Gastrocnemius medialis (tissue), 4 donors: ENCODE data around the gene PIN4. TPM values are rescaled to one million over a fixed set of nuclear protein-coding genes. Genes with fewer than 3 reads are reported as not detected.
A peak's percentile ranks its signal among the peaks of the same experiment; 100 is the strongest.

ENCODE experiments used
- ATAC-seq, 2 donors: fragments of 150-250 bp; one replicate each; pipeline ENCODE4 v1.9.1; 2016
- DNase-seq, 2 donors: peaks; one replicate each; pipeline ENCODE4 v3.0.0-alpha.2; 2019
- H3K27ac ChIP-seq, 4 donors: fragments of 200-600 bp; sonication (generic); 1 replicate in 1 of 4; 2 replicates in 3 of 4; pipeline ENCODE4 v1.5.1; 2016 to 2018; ENCODE audit warnings: mild to moderate bottlenecking in 2 of 4, moderate library complexity in 1 of 4
- H3K27me3 ChIP-seq, 3 donors: fragments of 200-600 bp; sonication (generic) in 2 of 3; 1 replicate in 1 of 3; 2 replicates in 2 of 3; pipeline versions ENCODE4 v1.5.1 to v1.6.0; 2016 to 2019; ENCODE audit warnings: mild to moderate bottlenecking in 1 of 3, moderate library complexity in 1 of 3
- H3K36me3 ChIP-seq, 2 donors: fragments of 200-600 bp; sonication (generic) in 1 of 2; one replicate each; pipeline ENCODE4 v1.5.1; 2017 to 2018
- H3K4me1 ChIP-seq, 2 donors: fragments of 200-600 bp; sonication (generic) in 1 of 2; one replicate each; pipeline ENCODE4 v1.5.1; 2016 to 2017; ENCODE audit warnings: mild to moderate bottlenecking in 2 of 2
- H3K4me3 ChIP-seq, 4 donors: fragments of 200-600 bp; sonication (generic) in 3 of 4; 1 replicate in 1 of 4; 2 replicates in 3 of 4; pipeline ENCODE4 v1.5.1; 2016 to 2019; ENCODE audit warnings: mild to moderate bottlenecking in 2 of 4
- H3K9me3 ChIP-seq, 3 donors: fragments of 200-600 bp; sonication (generic) in 2 of 3; 1 replicate in 1 of 3; 2 replicates in 2 of 3; pipeline ENCODE4 v1.5.1; 2016 to 2019
- POLR2A ChIP-seq, 2 donors: fragments of 450-650 bp; IDR thresholded peaks; one replicate each; pipeline ENCODE4 v1.6.1; 2017; ENCODE audit warnings: antibody characterized with exemption in 2 of 2, mild to moderate bottlenecking in 2 of 2, moderate library complexity in 2 of 2
- in situ Hi-C, 4 donors: fragments of 200-750 bp; cut with MboI; loops; one replicate each; pipeline versions ENCODE4 v1.15.0 to v1.8.0; 2017; ENCODE audit warnings: low sequenced_read_pairs in 4 of 4
- intact Hi-C: fragments of 100-400 bp; cut with DNase I; formaldehyde crosslinking; loops from one replicate; pipeline ENCODE4 v1.15.1; 2023; ENCODE audit warnings: low total_unique reads
- total RNA-seq, 4 donors: library from RNA; depleted of rRNA; stranded (reverse); fragments of >200 nt; gene quantifications; one replicate each; pipeline versions ENCODE4 v1.1.0 to v1.2.3, GENCODE V29; 2016
- TF ChIP-seq, protein P1 (sequence below), 5 experiments: fragments of 450-650 bp in 3 of 5; fragments of 200-600 bp in 2 of 5; sonication (generic) in 2 of 5; IDR thresholded peaks in 4 of 5; conservative IDR thresholded peaks in 1 of 5; 1 replicate in 4 of 5; 2 replicates in 1 of 5; pipeline ENCODE4 v1.5.1; 2016 to 2019; ENCODE audit warnings: antibody characterized with exemption in 5 of 5, mild to moderate bottlenecking in 3 of 5, moderate library complexity in 3 of 5

Gene PIN4
- total RNA-seq, 4 donors from 2014 or later: 4.7 to 11.2 (median 8.5) TPM

DNA sequence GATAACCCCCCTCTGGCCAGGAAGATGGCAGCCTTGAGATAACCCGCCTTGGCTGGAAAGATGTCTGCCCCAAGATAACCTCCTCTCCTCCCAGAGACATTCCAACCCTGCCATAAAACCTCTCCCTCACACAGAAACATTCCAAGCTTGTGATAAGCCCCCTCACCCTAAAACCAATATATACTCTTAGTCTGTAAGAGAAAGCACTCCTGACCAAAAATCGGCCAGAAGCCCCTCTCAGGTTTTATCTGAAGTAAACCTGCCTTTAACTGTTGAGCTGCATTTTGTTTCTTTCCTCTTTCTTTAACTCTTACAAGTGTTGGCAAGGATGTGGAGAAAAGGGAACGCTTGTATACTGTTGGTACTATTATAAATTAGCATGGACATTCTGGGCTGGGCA lies 48.7 kb downstream of the PIN4 start:
- no peaks in the 10 kb centered on the region for H3K36me3 ChIP-seq
- DNase-seq (no peak), ATAC-seq (no peak)
- peaks cover 0 to 7% (median 3%) of the 10 kb centered on the region in 3 donors for H3K27me3 ChIP-seq
- TF ChIP-seq, protein P1, sequence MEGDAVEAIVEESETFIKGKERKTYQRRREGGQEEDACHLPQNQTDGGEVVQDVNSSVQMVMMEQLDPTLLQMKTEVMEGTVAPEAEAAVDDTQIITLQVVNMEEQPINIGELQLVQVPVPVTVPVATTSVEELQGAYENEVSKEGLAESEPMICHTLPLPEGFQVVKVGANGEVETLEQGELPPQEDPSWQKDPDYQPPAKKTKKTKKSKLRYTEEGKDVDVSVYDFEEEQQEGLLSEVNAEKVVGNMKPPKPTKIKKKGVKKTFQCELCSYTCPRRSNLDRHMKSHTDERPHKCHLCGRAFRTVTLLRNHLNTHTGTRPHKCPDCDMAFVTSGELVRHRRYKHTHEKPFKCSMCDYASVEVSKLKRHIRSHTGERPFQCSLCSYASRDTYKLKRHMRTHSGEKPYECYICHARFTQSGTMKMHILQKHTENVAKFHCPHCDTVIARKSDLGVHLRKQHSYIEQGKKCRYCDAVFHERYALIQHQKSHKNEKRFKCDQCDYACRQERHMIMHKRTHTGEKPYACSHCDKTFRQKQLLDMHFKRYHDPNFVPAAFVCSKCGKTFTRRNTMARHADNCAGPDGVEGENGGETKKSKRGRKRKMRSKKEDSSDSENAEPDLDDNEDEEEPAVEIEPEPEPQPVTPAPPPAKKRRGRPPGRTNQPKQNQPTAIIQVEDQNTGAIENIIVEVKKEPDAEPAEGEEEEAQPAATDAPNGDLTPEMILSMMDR (IDR thresholded peaks at IDR 0.05 in 4 of 5, conservative IDR thresholded peaks at IDR 0.05 in 1 of 5): no peak
- TF ChIP-seq POLR2A (IDR thresholded peaks at IDR 0.05): no peak
- no peaks in the 10 kb centered on the region for H3K4me1 ChIP-seq
- in situ Hi-C loops (loop anchor here in 1 of 4 donors (25.0 kb wide), 1 partner anchor 307 kb away; no protein-coding TSS in a partner anchor), intact Hi-C loops (no loop called here)
- no peaks in the 10 kb centered on the region for H3K9me3 ChIP-seq
- H3K27ac ChIP-seq: no peak overlapping the region
- no peak overlapping the region for H3K4me3 ChIP-seq

- no peak overlapping the region for H3K27ac ChIP-seq
- no peaks in the 10 kb centered on the region for H3K9me3 ChIP-seq
- no peaks in the 10 kb centered on the region for H3K27me3 ChIP-seq
- in situ Hi-C loops: loop anchor here in 1 of 4 donors (25.0 kb wide), 1 partner anchor 300 kb away; no protein-coding TSS in a partner anchor
- H3K36me3 ChIP-seq: no peaks in the 10 kb centered on the region
- no peak for ATAC-seq
- no peaks in the 10 kb centered on the region for H3K4me1 ChIP-seq
- no peak for TF ChIP-seq POLR2A (IDR thresholded peaks at IDR 0.05)
- TF ChIP-seq, protein P1 (IDR thresholded peaks at IDR 0.05 in 4 of 5, conservative IDR thresholded peaks at IDR 0.05 in 1 of 5): no peak
- DNase-seq: no peak
- H3K4me3 ChIP-seq: no peak overlapping the region
- intact Hi-C loops: no loop called here
Measured at GRCh38 chrX:72236841-72237240, 55.3 kb downstream of the PIN4 start.

- in situ Hi-C loops: loop anchor here in 1 of 4 donors (25.0 kb wide), 1 partner anchor 299 kb away; no protein-coding TSS in a partner anchor
- H3K4me1 ChIP-seq: no peaks in the 10 kb centered on the region
- intact Hi-C loops: no loop called here
- H3K36me3 ChIP-seq: no peaks in the 10 kb centered on the region
- H3K27ac ChIP-seq: no peak overlapping the region
- H3K4me3 ChIP-seq: peak overlapping the region in 1 of 4 donors; percentile 45
- no peaks in the 10 kb centered on the region for H3K27me3 ChIP-seq
- no peaks in the 10 kb centered on the region for H3K9me3 ChIP-seq
- DNase-seq (no peak), ATAC-seq (no peak)
- TF ChIP-seq, protein P1 (IDR thresholded peaks at IDR 0.05 in 4 of 5, conservative IDR thresholded peaks at IDR 0.05 in 1 of 5): no peak
- no peak for TF ChIP-seq POLR2A (IDR thresholded peaks at IDR 0.05)
Measured at GRCh38 chrX:72238183-72238582, 56.6 kb downstream of the PIN4 start.

DNA sequence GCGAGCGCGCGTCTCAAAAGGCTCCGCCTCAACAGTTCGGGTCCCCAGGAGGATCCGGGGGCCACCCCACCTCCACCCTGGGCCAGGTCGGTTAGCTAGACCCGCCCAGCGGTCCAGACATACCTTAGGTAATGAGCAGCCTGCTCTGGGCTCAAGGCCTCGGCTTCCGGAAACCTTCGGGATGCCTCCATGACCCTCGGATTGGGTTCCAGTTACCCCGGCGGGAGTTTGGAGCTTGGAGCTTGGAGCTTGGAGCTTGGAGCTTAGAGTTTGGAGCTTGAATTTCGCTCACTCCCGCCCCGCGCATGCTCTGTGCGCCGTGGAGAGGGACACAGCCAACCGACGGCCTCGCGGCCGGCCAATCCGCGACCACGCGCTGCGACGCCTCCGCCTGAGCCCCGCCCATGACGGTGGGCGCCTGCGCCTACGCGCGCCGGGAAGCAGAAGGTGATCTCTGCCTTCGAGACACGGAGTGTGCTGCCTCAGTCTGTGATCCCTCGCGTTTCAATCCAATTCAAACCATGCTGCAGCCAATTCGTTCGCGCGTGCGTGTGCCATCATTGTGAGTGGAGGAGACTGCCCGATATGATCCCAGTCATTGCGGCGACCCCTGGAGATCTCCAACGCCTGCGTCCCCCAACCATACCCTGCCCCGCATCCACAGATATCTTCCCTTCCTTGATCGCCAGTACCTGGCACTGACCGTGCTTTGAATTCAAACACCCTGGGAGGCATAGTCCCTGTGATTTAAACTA lies 57.3 kb downstream of the PIN4 start, which contains the start of gene ERCC6L:
Gene ERCC6L, minus strand, starts transcription at position 307 of the 755 bp plus-strand sequence. Its CDS starts 116 bp downstream, at position 191.
- Histone ChIP-seq H3K9me3 (no peaks in the 10 kb centered on the region), H3K27ac (peak within 1 kb of the TSS in 3 of 4 donors; percentile 50 to 55 (median 53)), H3K4me3 (peak within 1 kb of the TSS; percentile 39 to 53 (median 44)), H3K4me1 (no peaks in the 10 kb centered on the region), H3K27me3 (no peaks in the 10 kb centered on the region), H3K36me3 (no peaks in the 10 kb centered on the region)
- DNase-seq: peak; percentile 60 to 78
- intact Hi-C loops (loop anchor here (1.0 kb wide), 1 partner anchor 38 kb away; the partner anchor contains the start of gene RPS4X), in situ Hi-C loops (loop anchor here in 1 of 4 donors (25.0 kb wide), 1 partner anchor 298 kb away; no protein-coding TSS in a partner anchor)
- TF ChIP-seq, protein P1 (IDR thresholded peaks at IDR 0.05 in 4 of 5, conservative IDR thresholded peaks at IDR 0.05 in 1 of 5): no peak
- no peak for TF ChIP-seq POLR2A (IDR thresholded peaks at IDR 0.05)
- peak; percentile 89 to 94 for ATAC-seq
